GM06990 (cell line): ENCODE measurements around the gene INPP5E.

ENCODE experiments used
- DNase-seq: peaks from one replicate; pipeline ENCODE4 v3.0.0-alpha.2; 2011; ENCODE audit not compliant: insufficient read length; ENCODE audit errors: extremely low read depth
- H3K27me3 ChIP-seq: replicated peaks from 2 replicates; pipeline ENCODE4 v1.6.0; 2011; ENCODE audit warnings: low read length; ENCODE audit not compliant: control insufficient read depth, insufficient read depth
- H3K36me3 ChIP-seq: 2 replicates; pipeline ENCODE4 v1.5.1; 2011; ENCODE audit warnings: low read length; ENCODE audit not compliant: control insufficient read depth, insufficient read depth
- H3K4me3 ChIP-seq: replicated peaks from 2 replicates; pipeline ENCODE4 v1.5.1; 2011; ENCODE audit warnings: low read depth, mild to moderate bottlenecking, control low read depth, low read length
- TF ChIP-seq, protein P1 (sequence below): IDR thresholded peaks from 2 replicates; pipeline ENCODE4 v1.5.1; 2011; ENCODE audit warnings: low read length, control low read depth, mild to moderate bottlenecking, inconsistent platforms; ENCODE audit not compliant: insufficient read depth, poor library complexity, severe bottlenecking

The INPP5E gene, protein sequence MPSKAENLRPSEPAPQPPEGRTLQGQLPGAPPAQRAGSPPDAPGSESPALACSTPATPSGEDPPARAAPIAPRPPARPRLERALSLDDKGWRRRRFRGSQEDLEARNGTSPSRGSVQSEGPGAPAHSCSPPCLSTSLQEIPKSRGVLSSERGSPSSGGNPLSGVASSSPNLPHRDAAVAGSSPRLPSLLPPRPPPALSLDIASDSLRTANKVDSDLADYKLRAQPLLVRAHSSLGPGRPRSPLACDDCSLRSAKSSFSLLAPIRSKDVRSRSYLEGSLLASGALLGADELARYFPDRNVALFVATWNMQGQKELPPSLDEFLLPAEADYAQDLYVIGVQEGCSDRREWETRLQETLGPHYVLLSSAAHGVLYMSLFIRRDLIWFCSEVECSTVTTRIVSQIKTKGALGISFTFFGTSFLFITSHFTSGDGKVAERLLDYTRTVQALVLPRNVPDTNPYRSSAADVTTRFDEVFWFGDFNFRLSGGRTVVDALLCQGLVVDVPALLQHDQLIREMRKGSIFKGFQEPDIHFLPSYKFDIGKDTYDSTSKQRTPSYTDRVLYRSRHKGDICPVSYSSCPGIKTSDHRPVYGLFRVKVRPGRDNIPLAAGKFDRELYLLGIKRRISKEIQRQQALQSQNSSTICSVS

DNA sequence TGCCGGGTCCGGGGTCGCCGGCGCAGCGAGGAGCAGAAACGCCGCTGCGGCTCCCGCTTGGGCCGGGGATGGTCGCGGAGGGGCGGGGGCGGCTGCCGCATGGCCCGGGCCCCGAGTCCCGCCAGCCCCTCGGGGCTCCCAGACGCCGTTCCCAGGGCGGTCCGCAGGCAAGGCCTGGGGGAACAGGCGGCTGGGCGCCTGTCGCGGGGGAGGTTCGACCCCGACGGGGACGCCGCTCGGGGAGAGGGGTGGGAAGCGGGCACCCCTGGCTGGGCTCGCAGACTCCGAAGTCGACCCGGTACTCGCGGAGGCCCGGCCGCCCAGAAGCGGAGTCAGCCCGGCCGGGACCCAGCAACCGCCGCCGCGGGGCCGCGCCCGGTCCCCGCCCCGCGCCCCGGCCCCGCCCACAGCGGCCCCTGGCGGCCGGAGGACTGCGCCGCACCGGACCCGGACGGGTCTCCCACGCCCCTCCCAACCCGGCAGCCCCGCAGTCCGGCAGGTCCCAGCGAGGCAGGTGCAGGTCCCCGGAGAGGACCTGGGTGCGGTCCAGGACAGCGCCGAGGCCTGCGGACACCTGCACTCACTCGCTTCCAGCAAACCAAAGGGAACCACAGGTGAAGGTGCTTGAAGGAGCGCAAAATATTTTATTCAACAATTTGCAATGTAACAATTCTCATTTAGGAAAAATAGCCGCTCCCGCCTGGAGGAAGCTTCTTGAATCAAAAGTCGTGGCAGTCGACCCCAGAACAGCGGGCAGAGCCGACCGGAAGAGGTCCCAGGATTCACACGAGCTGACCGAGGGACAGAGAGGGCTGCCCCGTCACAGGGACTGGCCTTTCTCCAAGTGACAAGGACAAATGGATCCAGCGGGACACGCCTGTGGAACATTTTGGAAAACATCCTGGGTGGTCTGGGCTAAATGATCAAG lies at the start of gene INPP5E:
Gene INPP5E, minus strand, starts transcription at position 365 of the 928 bp plus-strand sequence. CDS start 426 bp downstream, outside the sequence.
- Histone ChIP-seq H3K36me3 (peaks cover 24% of the 10 kb centered on the region), H3K27me3 (no peaks in the 10 kb centered on the region), H3K4me3 (peak within 1 kb of the TSS; percentile 79)
- TF ChIP-seq, protein P1, sequence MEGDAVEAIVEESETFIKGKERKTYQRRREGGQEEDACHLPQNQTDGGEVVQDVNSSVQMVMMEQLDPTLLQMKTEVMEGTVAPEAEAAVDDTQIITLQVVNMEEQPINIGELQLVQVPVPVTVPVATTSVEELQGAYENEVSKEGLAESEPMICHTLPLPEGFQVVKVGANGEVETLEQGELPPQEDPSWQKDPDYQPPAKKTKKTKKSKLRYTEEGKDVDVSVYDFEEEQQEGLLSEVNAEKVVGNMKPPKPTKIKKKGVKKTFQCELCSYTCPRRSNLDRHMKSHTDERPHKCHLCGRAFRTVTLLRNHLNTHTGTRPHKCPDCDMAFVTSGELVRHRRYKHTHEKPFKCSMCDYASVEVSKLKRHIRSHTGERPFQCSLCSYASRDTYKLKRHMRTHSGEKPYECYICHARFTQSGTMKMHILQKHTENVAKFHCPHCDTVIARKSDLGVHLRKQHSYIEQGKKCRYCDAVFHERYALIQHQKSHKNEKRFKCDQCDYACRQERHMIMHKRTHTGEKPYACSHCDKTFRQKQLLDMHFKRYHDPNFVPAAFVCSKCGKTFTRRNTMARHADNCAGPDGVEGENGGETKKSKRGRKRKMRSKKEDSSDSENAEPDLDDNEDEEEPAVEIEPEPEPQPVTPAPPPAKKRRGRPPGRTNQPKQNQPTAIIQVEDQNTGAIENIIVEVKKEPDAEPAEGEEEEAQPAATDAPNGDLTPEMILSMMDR: peak; percentile 47
- DNase-seq: peak; percentile 86

DNA sequence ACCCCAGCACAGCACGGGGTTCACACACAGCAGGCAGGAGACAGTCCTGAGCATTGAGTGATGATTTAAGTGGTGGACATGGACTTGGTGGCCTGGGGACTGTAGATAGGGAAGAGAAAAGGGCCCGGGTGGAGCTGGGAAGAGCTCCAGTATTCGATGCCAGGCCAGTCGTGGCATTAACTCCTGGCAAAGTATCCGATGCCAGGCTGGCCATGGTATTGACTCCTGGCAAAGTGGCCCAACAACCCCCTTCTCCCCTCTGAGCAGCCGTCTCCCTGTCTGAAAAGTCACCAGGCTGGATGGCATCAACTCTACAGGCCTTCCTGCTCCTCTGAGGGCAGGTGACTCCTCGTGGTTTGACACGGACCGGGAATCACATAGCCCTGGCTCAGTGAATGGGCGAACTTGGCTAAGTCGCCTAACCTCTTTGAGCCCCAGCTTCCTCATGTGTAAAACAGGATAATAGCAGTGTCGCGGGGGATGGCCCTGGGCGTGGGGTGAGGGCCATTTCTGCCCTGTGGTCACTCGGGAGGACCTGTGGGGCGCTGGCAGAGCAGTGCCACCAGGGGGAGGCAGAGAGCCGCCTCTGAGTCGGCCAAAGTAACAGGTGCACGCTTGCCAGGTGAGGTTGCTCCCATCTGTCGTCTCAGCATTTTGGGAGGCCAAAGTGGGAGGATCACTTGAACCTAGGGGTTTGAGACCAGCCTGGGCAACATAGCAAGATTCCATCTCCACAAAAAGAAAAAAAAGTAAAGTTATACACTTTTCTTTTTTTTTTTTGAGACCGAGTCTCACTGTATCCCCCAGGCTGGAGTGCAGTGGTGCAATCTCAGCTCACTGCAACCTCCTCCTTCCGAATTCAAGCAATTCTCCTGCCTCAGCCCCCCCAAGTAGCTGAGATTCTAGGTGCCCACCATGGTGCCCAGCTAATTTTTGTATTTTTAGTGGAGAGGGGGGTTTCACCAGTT lies 48.9 kb upstream of the INPP5E start:
- Histone ChIP-seq H3K4me3 (no peak overlapping the region), H3K36me3 (no peaks in the 10 kb centered on the region), H3K27me3 (no peaks in the 10 kb centered on the region; the same call in 1 of the 2 replicates)
- TF ChIP-seq, protein P1: peak; percentile 97
- DNase-seq: peak; percentile 65

DNA sequence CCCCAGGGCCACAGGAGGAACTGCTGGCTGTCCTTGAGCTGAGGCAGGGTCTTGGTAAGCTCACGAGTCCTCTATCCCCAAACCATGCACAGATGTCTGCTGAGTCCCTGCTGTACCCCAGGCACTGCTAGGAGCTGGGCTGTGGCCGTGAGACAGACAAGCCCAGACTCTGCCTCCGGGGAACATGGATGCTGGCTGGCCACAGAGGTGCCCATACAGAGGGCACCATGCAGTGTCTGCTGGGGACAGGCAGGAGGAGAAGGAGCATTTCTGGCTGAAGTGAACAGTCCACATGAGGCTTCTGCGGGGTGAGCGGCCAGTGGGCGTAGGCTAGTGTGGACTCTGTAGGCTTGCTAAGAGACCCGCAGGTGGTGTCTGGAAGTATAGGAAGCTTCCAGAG lies 48.0 kb upstream of the INPP5E start:
- TF ChIP-seq, protein P1: no peak
- DNase-seq: no peak
- Histone ChIP-seq H3K27me3 (no peaks in the 10 kb centered on the region; the same call in 1 of the 2 replicates), H3K36me3 (no peaks in the 10 kb centered on the region), H3K4me3 (no peak overlapping the region)

DNA sequence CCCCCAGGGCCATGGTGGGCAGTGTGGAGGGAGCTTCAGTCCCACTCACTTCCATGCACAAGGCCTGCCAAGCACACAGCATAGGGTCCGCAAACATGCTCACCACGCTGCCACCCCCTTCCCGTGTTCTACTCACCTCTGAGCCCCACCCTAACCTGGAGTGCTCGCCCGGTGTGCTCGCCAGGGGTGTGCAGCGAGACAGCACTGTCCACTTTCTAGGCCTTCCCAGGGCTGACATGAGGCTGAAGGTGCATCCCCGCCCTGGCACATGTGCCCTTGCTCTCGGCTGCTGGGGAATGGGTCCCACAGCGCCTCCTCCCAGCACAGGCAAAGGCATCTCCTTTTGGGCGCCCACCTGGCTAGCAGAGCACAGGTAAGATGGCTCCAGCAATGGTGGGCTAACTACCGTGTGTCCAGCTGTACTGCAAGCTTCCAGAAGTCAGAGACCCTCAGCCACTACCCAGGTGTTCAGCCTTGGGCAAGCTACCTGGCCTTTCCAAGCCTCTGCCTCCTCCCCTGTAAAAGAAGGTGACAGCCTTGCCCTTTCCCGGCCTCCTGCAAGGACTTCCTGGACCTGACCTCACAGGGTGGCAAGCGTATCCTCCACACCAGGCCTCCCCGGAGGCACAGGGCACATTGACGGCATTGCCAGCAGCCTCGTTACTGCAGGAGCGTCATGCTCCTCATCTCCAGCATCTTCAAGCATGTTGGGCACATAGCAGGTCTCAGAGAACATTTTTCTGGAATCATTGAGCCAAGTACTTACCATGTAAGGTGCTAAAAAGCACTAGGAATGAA lies 47.4 kb upstream of the INPP5E start:
- TF ChIP-seq, protein P1: no peak
- no peak overlapping the region for H3K4me3 ChIP-seq
- H3K27me3 ChIP-seq: no peaks in the 10 kb centered on the region; the same call in 1 of the 2 replicates
- DNase-seq: no peak
- no peaks in the 10 kb centered on the region for H3K36me3 ChIP-seq
